ENCODE measurements around the gene LSM4. TPM values are rescaled to one million over a fixed set of nuclear protein-coding genes. Genes with fewer than 3 reads are reported as not detected.

The LSM4 gene
- polyA plus RNA-seq, 1 donor from 2014 or later = 137 TPM

- H3K4me3 Mint-ChIP-seq = peak overlapping the region in 1 of 4 donors; percentile 31
- H3K36me3 Mint-ChIP-seq = no peaks in the 10 kb centered on the region
- peaks cover 5 to 11% (median 11%) of the 10 kb centered on the region in 3 donors for H3K4me1 Mint-ChIP-seq
- peak overlapping the region in 2 of 3 donors; percentile 65 to 78 for H3K27ac Mint-ChIP-seq
- no peaks in the 10 kb centered on the region for H3K9me3 Mint-ChIP-seq
- H3K27me3 Mint-ChIP-seq = no peaks in the 10 kb centered on the region
Measured at GRCh38 chr19:18297308-18297707, 25.6 kb downstream of the LSM4 start.

GRCh38 chr19:18295034-18295451 lies 27.8 kb downstream of the LSM4 start:
- H3K27me3 Mint-ChIP-seq = no peaks in the 10 kb centered on the region
- no peak overlapping the region for H3K4me3 Mint-ChIP-seq
- peaks cover 10 to 19% (median 19%) of the 10 kb centered on the region in 3 donors for H3K4me1 Mint-ChIP-seq
- no peaks in the 10 kb centered on the region for H3K36me3 Mint-ChIP-seq
- peaks cover 0 to 2% (median 2%) of the 10 kb centered on the region in 3 donors for H3K9me3 Mint-ChIP-seq
- peak overlapping the region in 2 of 3 donors; percentile 81 to 92 for H3K27ac Mint-ChIP-seq

DNA sequence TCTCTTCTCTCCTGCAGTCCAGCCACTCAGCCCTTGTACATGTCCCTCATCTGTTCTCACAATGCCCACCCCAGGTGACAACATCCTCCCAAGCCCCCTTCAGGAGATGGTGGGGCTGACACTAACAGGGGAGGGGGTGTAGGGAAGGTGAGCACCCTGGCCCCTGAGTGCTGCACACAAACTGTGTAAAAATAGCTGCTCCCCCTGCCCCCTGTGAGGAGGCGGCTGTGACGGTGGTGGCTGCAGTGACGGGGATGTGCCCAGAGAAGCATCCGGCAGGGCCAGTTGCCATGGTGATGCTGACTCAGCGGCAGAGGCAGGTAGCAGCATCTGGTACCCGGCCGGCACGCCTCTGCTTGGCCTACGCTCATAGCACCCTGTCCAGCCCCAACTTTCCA lies 28.4 kb downstream of the LSM4 start:
- Mint-ChIP-seq H3K36me3 (no peaks in the 10 kb centered on the region), H3K27ac (peak overlapping the region; percentile 81 to 92 (median 86)), H3K4me1 (peaks cover 15 to 23% (median 23%) of the 10 kb centered on the region in 3 donors), H3K27me3 (no peaks in the 10 kb centered on the region), H3K9me3 (peaks cover 0 to 2% (median 2%) of the 10 kb centered on the region in 3 donors), H3K4me3 (peak overlapping the region; percentile 10 to 81 (median 64))

DNA sequence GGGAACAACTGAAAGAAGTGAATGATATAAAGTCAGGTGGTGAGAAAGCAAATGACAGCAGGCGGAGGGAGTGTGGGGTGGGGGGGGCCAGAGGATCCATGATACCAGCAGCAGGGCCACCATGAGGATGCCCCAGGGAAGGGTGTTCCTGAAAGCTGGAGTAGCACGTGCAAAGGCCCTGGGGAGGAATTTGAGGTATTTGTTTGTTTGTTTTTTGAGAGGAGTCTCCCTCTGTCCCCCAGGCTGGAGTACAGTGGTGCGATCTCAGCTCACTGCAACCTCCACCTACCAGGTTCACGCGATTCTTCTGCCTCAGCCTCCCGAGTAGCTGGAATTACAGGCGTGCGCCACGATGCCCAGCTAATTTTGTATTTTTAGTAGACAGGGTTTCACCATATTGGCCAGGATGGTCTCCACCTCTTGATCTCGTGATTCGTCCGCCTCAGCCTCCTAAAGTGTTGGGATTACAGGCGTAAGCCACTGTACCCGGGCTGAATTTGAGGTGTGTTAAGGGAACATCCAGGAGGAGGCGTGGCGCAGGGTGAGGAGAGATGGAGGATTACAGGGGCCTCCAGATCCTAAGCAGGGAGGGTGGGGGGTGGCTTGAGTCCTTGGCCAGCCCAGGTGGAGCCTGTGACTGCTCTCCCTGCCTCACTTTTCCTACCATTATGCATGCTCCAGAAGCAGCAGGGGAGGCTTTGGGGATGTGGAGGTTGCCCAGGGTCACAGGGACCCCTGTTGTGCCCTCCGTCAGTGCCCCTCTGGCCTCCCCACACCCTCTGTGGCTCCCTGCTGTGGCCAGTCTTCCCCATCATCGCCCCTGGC lies 29.0 kb downstream of the LSM4 start:
- Mint-ChIP-seq H3K9me3 (peaks cover 0 to 2% (median 2%) of the 10 kb centered on the region in 3 donors), H3K27ac (peak overlapping the region; percentile 92 to 94 (median 93)), H3K36me3 (no peaks in the 10 kb centered on the region), H3K4me3 (peak overlapping the region; percentile 77 to 95 (median 82)), H3K4me1 (peaks cover 15 to 25% (median 24%) of the 10 kb centered on the region in 3 donors), H3K27me3 (no peaks in the 10 kb centered on the region)

GRCh38 chr19:18292810-18293641 lies 29.9 kb downstream of the LSM4 start:
- Mint-ChIP-seq H3K27me3 (no peaks in the 10 kb centered on the region), H3K4me1 (peaks cover 15 to 25% (median 24%) of the 10 kb centered on the region in 3 donors), H3K4me3 (peak overlapping the region; percentile 81 to 99 (median 94)), H3K36me3 (no peaks in the 10 kb centered on the region), H3K27ac (peak overlapping the region; percentile 92 to 99 (median 94)), H3K9me3 (peaks cover 0 to 2% (median 2%) of the 10 kb centered on the region in 3 donors)

GRCh38 chr19:18292462-18292809 lies 30.4 kb downstream of the LSM4 start:
- Mint-ChIP-seq H3K4me3 (peak overlapping the region; percentile 81 to 99 (median 94)), H3K27me3 (no peaks in the 10 kb centered on the region), H3K36me3 (no peaks in the 10 kb centered on the region), H3K27ac (peak overlapping the region; percentile 92 to 99 (median 94)), H3K4me1 (peaks cover 15 to 25% (median 24%) of the 10 kb centered on the region in 3 donors), H3K9me3 (peaks cover 0 to 2% (median 2%) of the 10 kb centered on the region in 3 donors)

DNA sequence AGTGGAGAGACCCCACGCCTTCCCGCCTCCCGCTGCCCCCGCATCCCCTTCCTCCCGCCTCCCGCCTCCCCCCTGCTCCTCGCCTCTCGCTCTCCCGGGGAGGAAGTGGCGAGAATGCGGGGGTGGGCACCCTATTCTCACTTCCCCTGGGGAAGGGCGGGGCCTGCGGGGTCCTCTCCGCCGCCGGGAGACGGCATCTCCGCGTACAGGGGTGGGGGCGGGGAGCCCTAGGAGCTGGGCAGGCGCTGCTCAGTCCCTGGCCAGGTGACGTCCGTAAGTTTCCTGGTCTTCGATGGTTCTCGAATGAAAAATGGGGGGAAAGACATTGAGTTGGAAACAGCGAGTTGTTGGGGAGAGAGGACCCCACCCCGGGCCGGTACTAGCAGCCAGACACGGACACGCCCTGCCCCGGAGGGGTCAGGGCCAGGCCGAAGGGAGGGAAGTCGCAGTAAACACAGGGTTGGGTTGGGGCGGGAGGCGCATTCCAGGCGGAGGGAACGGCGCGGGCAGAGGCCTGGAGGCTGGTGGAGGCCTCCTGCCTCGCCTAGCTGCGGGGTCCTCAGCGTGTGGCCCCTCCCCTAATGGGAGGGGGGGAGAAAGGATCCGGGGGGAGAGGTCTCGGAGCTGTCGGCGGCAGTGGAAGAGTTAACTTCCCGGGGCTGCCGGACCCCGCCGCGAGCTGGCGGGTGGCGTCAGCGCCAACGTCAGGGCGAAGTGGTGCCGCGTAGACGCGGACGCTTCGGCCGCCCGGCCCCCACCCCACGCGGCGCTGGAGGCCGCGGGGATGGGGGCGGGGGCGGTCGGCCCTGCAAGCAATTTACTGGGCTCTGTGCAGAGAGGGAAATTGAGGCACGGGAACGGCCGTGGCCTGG lies 31.1 kb downstream of the LSM4 start:
- Mint-ChIP-seq H3K4me1 (peaks cover 15 to 25% (median 24%) of the 10 kb centered on the region in 3 donors), H3K36me3 (no peaks in the 10 kb centered on the region), H3K27me3 (no peaks in the 10 kb centered on the region)

GRCh38 chr19:18291019-18291524 lies 31.8 kb downstream of the LSM4 start:
- Mint-ChIP-seq H3K4me3 (peak overlapping the region; percentile 81 to 99 (median 94)), H3K27me3 (no peaks in the 10 kb centered on the region), H3K4me1 (peaks cover 18 to 29% (median 24%) of the 10 kb centered on the region in 3 donors), H3K36me3 (no peaks in the 10 kb centered on the region), H3K27ac (peak overlapping the region; percentile 92 to 96 (median 94)), H3K9me3 (peaks cover 0 to 2% (median 2%) of the 10 kb centered on the region in 3 donors)

More for the DNA sequence above, 31.1 kb downstream of the LSM4 start:
- Mint-ChIP-seq H3K4me3 (peak overlapping the region; percentile 81 to 99 (median 94)), H3K27ac (peak overlapping the region; percentile 92 to 99 (median 94)), H3K9me3 (peaks cover 0 to 2% (median 2%) of the 10 kb centered on the region in 3 donors)

- H3K4me1 Mint-ChIP-seq = peaks cover 18 to 30% (median 27%) of the 10 kb centered on the region in 3 donors
- peak overlapping the region; percentile 92 to 96 (median 94) for H3K27ac Mint-ChIP-seq
- peaks cover 1% of the 10 kb centered on the region for H3K36me3 Mint-ChIP-seq
- peaks cover 0 to 2% (median 2%) of the 10 kb centered on the region in 3 donors for H3K9me3 Mint-ChIP-seq
- no peaks in the 10 kb centered on the region for H3K27me3 Mint-ChIP-seq
- peak overlapping the region; percentile 81 to 99 (median 94) for H3K4me3 Mint-ChIP-seq
Measured at GRCh38 chr19:18290302-18291018, 32.4 kb downstream of the LSM4 start.

GRCh38 chr19:18289471-18290301 lies 33.2 kb downstream of the LSM4 start:
- Mint-ChIP-seq H3K27me3 (no peaks in the 10 kb centered on the region), H3K9me3 (peaks cover 0 to 2% (median 2%) of the 10 kb centered on the region in 3 donors), H3K27ac (peak overlapping the region; percentile 92 to 96 (median 94))

GRCh38 chr19:18287836-18288772 lies 34.8 kb downstream of the LSM4 start:
- Mint-ChIP-seq H3K36me3 (peaks cover 1% of the 10 kb centered on the region), H3K4me1 (peaks cover 23 to 27% (median 23%) of the 10 kb centered on the region in 3 donors), H3K27me3 (no peaks in the 10 kb centered on the region), H3K27ac (peak overlapping the region in 2 of 3 donors; percentile 86 to 92), H3K4me3 (no peak overlapping the region), H3K9me3 (peaks cover 0 to 2% (median 2%) of the 10 kb centered on the region in 3 donors)

More at GRCh38 chr19:18289471-18290301, 33.2 kb downstream of the LSM4 start:
- Mint-ChIP-seq H3K4me3 (peak overlapping the region; percentile 46 to 84 (median 66)), H3K36me3 (peaks cover 1% of the 10 kb centered on the region), H3K4me1 (peaks cover 24 to 33% (median 30%) of the 10 kb centered on the region in 3 donors)
